ENCODE results near the gene LPAR1.

DNA sequence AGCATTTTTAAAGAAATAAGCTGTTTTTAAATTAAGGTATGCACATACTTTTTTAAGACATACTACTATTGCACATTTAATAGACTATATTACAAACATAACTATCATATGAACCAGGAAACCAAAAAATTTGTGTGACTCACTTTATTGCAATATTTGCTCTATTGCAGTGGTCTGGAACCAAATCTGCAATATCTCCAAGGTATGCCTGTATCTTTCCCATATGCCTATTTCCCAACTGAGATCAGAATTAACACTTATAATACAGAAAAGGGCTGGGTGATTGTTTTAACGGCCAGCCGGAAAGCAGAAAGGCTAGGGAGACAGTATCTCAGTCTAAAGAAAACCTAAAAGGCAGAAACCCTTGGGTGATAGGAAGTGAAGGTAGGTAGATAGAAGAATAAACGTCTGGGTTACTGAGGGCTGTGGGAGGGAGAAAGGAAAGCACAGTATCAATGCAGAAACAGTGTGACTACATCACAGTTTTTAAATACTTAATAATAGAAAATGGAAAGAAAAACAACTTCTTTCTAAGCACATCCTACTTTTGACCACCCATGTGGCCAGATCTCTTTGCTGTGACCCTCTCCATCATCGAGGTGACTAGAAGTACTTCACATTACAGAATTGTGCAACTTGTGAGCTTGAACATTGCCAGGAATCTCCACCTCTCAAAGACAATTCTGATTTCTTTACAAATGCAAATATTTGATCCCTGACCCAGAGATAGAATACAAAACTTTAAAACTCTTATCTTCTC, 126.4 kb downstream of the LPAR1 start:
- TF ChIP-seq, protein P1, sequence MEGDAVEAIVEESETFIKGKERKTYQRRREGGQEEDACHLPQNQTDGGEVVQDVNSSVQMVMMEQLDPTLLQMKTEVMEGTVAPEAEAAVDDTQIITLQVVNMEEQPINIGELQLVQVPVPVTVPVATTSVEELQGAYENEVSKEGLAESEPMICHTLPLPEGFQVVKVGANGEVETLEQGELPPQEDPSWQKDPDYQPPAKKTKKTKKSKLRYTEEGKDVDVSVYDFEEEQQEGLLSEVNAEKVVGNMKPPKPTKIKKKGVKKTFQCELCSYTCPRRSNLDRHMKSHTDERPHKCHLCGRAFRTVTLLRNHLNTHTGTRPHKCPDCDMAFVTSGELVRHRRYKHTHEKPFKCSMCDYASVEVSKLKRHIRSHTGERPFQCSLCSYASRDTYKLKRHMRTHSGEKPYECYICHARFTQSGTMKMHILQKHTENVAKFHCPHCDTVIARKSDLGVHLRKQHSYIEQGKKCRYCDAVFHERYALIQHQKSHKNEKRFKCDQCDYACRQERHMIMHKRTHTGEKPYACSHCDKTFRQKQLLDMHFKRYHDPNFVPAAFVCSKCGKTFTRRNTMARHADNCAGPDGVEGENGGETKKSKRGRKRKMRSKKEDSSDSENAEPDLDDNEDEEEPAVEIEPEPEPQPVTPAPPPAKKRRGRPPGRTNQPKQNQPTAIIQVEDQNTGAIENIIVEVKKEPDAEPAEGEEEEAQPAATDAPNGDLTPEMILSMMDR (IDR thresholded peaks at IDR 0.05), result no peak
- TF ChIP-seq POLR2A (IDR thresholded peaks at IDR 0.05), result no peak

All from adrenal gland (tissue), 5 donors.